ENCODE data around the gene P2RX7.

DNA sequence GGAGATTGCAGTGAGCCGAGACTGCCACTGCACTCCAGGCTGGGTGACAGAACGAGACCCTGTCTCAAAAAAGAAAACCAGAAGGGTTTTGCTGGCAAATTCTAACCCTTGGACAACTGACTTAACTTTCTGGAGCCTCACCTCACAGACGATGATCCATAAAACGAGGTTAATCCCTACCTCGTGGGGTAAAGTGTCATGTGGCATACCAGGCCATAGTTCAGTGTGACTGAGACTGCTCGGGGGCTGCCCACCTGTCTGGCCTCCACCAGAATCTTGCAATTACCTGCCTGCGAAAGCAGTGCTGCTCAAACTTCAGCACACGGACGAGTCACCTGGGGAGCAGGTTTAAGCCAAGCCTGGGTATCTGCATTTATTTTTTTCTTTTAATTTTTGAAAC is 104.1 kb downstream of the P2RX7 start:
- TF ChIP-seq JUN (CRISPR knock-in tag; IDR thresholded peaks at IDR 0.05) (no peak), OVOL2 (CRISPR knock-in tag; IDR thresholded peaks at IDR 0.05; ENCODE audit: borderline replicate concordance) (no peak)
- TF ChIP-seq, protein P1, sequence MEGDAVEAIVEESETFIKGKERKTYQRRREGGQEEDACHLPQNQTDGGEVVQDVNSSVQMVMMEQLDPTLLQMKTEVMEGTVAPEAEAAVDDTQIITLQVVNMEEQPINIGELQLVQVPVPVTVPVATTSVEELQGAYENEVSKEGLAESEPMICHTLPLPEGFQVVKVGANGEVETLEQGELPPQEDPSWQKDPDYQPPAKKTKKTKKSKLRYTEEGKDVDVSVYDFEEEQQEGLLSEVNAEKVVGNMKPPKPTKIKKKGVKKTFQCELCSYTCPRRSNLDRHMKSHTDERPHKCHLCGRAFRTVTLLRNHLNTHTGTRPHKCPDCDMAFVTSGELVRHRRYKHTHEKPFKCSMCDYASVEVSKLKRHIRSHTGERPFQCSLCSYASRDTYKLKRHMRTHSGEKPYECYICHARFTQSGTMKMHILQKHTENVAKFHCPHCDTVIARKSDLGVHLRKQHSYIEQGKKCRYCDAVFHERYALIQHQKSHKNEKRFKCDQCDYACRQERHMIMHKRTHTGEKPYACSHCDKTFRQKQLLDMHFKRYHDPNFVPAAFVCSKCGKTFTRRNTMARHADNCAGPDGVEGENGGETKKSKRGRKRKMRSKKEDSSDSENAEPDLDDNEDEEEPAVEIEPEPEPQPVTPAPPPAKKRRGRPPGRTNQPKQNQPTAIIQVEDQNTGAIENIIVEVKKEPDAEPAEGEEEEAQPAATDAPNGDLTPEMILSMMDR (IDR thresholded peaks at IDR 0.05): no peak
